NCI-H1930 (cell line): ENCODE measurements around the gene LIPF.
"Not testable (repeated sequence)": the region's sequence is repeated elsewhere in the genome, so short reads cannot be mapped to it uniquely, and the experiment has no call there.

Experiments
- DNase-seq, 2 experiments: peaks; one replicate each; lab custom pipeline; 2025; lab: John Stamatoyannopoulos, UW

The LIPF gene, protein sequence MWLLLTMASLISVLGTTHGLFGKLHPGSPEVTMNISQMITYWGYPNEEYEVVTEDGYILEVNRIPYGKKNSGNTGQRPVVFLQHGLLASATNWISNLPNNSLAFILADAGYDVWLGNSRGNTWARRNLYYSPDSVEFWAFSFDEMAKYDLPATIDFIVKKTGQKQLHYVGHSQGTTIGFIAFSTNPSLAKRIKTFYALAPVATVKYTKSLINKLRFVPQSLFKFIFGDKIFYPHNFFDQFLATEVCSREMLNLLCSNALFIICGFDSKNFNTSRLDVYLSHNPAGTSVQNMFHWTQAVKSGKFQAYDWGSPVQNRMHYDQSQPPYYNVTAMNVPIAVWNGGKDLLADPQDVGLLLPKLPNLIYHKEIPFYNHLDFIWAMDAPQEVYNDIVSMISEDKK

DNA sequence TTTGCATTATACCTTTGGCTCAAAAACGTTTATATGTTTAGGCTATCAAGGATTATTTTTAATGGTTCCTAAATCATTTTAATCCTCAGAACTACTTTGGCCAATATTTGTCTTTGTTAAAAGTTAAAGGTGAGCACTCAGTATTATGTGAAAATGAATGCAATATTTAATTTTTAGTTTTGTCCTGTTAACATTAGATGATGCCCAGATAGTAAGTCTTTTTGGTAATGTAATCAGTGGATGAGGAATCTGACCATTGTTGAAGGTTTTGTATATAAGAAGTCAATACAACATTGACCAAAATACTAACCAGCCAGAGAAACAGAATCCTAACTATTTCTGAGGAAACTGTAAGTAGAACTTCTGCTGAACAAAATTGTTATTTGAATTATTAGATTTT, at the start of gene LIPF:
Gene LIPF (plus strand): TSS at position 301 of the 400 bp plus-strand sequence. CDS start 2,856 bp downstream, outside the sequence.
- DNase-seq: no peak

DNA sequence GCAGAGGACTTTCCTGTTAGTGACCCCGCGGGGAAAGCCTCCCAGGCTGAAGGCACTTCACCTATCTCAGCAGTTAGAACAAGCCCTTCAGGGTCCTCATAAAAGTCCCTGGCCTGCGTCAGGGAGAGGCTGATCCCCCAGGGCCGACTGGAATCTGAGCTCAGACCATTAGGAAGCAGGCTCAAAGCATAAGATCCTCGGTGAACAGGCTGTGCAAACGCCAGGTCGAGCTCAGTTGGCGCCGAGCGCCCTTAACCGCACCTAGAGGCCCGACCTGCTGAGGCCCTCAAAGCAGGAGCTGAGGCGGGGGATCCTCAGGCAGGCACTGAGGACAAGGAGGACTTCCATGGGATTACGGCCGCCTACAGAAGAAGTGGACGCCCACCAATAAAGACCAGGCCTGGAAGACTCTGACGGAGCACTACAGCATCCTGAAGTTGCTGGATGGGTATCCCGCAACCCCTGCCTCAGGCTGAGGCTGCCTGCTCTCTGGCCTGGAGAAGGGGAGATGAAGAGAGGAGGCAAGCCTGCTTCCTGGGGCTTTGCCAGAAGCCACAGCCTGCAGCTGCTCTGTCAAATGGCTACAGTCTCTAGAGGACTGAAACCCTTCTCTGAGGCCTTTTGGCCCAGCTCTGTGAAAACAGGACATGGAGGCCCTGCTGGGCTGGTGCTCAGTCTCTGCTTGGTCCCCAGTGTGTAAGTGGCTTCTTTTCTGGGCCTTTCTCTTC, 47.8 kb upstream of the LIPF start:
- no peak for DNase-seq

DNA sequence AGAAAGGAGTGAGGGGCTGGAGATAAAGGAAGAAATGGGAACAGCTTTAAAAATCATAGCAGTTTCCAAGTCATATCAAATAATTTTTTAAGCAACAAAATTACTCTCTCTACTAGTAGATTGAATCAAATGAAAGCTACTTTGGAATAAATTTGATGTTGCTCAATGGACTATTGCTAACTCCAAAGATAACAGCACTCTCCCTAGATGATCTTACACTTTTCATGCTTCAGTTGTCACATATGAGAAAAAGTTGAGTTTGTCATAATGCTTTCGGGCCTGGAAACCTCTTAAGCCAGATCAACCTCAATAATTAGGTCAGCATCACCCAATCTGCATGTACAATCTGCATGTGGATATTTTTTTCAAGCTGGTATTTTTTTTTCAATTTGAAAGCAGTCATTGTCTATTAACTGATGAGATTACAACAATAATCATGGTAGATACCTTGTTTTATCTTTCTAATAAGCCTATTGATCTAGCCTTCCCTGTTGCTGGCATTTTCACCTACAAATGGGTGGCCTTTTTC, 46.4 kb upstream of the LIPF start:
- no peak for DNase-seq

DNA sequence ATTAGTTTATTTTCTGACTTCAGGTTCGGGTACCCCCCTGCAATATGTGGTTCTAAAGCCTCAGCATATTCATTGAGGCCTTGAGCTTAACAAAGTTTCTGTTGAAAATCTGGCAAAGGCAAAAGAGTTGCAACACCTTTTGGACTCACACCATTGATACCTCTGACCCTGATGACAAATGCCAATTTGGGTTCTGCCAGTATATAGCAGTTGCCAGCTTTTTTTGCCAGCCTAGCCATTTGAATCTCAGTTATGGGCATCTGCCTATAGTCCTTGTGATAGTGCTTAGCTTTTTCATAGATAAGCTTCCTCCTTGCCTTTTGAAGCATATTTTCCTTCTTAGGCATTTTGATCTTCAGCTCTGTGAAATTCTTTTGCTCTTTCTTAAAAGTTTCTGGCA, 45.7 kb upstream of the LIPF start:
- no peak for DNase-seq

DNA sequence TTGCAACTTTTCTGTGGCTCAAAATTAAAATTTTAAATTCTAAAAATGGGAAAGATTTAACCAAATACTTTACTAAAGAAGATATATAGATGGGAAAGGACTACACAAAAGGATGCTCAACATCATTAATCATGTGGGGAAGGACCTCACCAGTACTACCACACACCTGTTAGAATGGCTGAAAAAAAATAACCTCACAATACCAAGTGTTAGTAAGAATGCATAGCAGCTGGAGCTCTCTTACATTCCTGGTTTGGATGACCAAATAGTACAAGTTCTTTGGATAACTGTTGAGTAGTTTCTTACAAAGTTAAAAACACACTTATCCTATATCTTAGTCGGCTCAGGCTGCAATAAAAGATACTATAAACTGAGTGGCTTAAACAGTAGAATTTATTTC, 43.8 kb upstream of the LIPF start:
- DNase-seq: no peak

DNA sequence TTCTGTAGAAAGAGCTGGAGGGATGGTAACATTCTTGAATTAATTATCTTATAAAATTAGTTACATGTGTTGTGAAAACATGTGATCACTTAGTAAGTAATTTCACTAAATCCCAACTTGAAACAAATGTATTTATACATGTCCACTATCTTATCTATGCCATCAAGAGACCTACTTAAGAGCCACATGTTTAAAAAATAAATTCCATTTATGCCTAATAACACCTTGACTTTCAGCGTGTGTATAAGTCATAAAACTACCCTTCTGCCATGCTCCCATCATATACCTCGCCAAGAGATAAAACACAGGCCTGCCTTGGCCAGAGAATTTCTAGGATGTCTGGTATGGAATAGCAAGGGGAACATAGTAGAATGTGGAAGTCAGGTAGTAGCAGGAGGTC, 40.4 kb upstream of the LIPF start:
- DNase-seq: no peak

DNA sequence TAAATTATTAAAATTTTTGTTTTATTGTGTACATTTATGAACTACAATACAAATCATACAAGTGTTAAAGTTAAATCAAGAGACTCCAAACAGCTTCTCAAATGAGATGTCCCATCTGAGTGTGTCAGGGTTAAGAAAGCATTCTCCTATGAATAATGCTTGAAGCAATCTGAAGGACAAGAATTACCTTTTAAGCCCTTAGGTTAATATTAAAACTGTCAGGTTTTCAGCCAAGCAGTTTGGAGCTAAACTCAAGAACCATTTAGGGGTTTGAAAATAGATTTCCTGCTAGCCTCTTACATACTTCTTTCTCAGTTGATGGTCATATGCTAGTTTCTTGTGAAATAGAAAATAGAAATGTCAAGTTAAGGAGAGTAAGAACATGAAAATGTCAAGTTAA, 39.4 kb upstream of the LIPF start:
- DNase-seq: no peak

DNA sequence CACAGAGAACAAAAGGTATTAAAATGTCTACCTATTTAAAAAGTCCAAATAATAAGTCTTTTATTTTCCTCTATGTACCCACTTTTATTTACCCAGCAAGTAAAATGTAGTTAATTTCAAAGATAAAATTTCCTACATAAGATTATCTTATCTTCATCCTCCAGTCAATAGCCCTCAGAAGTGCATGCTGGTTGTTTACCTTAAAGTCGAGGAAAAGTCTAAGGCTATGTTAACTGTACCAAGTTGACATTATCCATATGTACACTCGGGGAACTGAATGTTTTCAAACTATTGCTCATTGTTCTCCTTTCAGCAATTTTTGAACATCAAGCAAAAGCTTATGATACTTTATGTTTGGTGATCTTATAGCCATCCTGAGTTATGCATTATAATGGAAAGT, 24.1 kb upstream of the LIPF start:
- no peak for DNase-seq

DNA sequence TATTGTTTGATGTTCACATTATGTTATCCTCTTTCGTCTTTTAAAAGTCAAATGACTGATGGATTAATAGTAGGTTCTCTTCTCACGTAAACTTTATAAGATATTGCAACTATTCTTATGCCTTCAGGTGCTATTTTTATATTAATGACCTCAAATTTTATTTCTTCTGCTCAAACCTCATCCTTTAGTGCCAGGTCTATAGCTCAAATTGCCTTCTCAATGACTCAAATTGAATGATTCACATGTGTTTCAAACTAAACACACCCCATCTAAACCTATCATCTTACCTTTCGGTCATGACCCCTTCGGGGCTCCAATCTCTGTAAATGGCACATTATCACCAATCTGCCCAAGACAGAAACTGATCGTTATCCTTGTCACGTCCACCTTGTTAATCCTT, 22.0 kb upstream of the LIPF start:
- DNase-seq: no peak

DNA sequence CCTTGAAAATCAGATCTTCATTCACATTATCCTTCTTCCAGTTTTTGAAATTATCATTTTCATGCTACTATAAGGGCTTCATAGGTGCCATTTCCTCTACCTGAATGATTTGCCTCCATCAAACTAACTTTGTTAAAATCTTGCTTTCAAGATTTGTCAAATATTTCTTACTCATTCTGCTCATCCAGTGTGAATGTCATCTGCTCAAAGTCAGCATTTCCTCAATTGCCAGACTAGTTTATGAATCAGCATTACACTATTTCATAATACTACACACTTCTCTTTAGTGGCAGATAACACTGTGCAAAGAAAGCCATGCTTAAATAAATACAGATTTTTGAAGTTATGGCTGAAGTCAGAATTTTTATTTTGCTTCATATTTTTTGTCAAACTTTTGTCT, 21.3 kb upstream of the LIPF start:
- DNase-seq: no peak

DNA sequence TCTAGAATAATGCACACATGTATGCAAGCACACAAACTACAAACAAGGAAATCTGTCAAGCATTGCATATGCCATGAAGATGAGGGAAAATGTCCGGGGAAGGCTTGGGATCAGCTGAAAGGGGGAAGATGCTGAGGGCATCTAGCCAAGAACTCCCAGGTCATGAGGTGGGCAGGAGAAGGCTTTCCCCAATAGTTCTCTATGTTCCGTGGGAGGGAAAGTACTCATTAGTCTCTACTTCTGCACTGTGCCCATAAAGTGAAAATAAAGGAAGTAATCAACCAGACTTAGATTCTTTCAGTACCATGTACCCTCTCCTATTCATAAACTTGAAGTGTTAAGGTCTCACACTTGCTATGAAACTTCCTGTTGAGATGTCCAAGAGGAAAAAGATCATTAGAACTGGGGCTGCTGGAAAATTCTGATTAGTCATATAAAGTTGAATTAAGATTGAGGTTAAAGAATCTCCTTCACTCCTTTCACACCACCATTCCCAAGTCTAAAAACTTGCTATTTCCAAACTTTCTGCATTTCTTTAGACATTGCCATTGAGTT, 17.1 kb upstream of the LIPF start:
- no peak for DNase-seq

DNA sequence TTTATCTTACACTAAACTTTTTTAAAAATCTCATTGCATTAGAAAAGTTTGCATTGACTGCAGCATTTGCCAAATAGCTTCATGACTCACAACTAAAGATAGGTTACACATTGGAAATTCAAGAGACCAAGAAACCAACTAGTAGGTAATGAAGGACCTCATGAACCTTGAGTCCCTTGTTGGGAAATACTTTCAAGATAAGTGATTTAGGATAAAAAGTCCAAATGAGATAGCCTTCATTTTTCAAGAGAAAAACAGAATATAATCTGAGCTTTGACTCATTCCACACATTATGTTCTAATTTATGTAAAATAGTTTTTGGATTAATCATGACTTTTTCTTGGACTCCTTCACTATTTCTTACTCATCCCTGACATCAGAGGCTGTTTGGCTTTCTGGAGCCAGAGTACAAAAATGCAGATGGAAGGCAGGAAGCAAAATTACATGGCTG, 13.1 kb upstream of the LIPF start:
- DNase-seq: no peak

DNA sequence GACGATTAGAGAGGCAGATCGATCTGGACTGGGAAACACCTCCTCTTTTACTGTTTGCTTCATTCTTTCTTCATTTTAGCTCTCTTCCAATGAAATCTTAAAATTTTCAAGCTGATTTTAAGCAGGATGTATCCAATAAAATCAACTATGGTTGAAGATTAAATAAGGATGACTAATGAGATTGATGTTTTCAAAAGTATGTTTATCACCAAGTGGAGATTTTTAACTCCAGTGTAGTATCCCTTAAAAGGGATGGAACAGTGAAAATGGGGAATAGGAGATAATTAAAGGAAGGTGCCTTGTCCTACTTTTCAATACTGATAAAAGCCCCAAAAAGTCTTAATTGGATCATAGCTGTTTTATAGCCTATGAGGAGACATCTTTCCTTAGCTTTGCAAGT, 11.6 kb upstream of the LIPF start:
- no peak for DNase-seq

DNA sequence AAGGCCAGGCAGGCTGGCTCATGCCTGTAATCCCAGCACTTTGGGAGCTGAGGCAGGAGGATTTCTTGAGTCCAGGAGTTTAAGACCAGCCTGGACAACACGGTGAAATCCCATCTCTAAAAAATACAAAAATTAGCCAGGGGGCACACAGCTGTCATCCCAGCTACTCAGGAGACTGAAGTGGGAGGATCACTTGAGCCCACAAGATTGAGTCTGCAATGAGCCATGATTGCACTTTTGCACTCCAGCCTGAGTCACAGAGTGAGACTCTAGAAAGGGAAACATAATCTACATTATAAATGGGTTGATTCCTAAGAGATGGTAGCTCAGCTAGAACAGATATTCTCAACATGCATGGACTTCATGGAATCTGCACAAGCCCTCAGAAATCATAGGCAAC, 6.3 kb upstream of the LIPF start:
- no peak for DNase-seq

DNA sequence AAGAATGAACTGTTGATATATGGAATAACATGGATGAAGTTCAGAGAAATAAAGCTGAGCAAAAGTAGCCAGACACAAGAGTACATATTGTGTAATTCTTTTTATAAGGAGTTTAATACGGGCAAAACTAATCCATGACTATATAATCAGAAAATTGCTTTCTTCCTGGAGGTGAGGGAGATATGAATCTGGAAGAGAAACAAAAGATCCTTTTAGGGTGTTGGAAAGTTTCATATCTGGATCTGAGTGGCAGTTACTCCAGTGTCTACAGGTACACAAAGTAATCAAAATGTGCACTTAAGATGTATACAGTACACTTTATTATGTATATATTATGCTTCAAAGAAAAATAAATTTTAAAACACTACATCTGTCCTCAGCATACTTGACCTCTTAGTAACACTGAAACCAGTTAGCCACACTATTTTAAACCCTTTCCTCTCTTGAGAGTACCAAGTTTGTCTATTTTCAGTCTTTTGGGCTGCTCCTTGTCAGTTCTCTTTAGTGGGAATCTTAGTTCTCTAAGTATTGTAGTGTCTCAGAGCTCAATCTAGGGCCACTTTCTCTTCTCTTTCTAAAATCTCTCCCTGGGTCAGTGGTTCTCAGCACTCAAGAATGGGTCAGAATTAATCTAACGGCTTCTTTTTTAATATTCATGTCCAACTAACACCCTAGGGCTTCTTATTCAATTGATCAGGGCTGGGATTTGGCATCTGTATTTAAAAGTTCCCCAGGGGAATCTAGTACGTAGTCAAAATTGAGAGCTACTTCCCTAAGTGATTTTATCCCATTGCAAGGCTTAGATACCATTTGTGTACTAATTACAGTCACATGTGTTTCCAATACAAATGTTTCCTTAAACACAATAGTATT, 4.3 kb upstream of the LIPF start:
- DNase-seq: no peak

DNA sequence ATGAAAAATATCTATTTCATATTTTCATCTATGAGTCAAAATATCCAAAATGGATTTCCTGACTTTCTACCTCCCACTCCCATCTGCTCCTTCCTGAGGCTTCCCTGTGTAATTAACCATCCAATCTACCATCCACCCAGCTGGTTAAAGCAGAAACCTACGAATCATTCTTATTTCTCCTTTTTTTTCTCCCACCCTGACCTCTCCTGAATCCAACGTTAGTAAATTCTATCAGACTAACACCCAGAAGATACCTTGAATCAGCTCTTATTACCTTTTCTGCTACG, 3.7 kb upstream of the LIPF start:
- no peak for DNase-seq

DNA sequence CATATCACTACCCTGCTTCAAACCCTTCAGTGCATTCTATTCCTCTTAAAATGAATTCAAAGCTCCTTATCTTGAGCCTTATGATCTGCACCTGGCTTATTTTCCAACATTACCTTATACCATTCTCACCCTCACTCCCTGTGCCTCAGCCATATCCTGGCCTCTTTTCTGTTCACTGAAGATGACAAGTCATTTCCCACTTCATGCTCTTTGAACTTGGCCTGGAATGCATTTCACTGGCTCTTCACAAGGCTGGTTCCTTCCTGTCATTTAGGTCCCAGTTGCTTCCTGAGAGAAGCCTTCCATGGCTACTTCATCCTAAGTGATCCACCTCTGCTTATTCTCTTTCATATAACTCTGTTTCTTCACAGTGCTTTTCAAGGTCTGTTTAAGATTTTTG, 3.2 kb upstream of the LIPF start:
- DNase-seq: no peak

DNA sequence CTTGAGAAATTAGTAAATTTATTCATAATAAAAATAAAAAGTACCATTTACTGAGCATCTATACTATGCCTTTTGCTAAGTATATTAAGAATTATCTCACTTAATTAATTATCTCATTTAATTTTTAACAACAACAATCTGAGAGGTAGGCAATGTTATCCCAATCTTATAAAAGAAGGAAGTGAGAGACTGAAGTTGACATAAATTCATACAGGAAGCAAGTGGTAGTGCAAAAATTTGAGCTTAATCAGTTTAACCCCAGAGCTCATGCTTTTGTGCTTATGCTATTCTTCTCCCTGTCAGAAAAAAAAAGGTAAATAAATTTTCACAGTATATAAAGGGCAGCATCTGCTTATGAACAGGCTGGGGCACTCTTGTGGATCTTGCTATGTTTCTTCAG, 2.7 kb upstream of the LIPF start:
- no peak for DNase-seq

DNA sequence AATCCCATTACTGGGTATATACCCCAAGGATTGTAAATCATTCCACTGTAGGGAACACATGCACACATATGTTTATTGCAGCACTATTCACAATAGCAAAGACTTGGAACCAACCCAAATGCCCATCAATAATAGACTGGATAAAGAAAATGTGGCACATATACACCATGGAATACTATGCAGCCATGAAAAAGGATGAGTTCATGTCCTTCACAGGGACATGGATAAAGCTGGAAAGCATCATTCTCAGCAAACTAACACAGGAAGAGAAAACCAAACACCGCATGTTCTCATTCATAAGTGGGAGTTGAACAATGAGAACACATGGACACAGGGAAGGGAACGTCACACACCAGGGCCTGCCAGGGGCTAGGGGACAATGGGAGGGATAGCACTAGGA, 1.1 kb upstream of the LIPF start:
- DNase-seq: not testable (repeated sequence)

DNA sequence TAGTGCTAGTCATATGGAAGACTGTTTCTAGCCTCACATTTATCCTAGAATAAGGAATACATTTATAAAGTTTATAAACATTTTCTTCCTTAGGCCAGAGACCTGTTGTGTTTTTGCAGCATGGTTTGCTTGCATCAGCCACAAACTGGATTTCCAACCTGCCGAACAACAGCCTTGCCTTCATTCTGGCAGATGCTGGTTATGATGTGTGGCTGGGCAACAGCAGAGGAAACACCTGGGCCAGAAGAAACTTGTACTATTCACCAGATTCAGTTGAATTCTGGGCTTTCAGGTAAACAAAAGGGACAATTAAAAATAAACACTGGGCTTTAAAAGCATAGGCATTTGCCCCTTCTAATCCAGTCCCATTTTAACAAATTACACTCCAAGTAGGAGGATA, 4.2 kb downstream of the LIPF start:
- DNase-seq: no peak

DNA sequence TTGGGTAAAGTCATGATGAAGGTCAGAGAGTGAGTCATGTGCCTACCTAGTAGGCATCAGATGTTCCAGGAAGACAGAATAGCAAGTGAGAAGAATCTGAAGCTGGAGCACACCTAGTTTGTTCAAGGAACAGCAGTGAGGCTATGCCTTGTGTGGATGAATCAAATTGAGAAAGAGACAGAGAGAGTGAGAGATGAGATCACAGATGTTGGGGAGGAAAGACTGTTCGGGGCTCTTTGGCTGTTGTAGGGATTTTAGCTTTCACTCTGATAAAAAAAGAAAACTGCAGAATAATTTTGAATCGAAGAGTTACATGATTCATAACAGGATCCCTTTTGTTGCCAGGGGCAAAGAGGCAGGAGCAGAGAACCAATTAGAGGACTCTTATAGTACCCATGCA, 6.3 kb downstream of the LIPF start:
- DNase-seq: no peak

DNA sequence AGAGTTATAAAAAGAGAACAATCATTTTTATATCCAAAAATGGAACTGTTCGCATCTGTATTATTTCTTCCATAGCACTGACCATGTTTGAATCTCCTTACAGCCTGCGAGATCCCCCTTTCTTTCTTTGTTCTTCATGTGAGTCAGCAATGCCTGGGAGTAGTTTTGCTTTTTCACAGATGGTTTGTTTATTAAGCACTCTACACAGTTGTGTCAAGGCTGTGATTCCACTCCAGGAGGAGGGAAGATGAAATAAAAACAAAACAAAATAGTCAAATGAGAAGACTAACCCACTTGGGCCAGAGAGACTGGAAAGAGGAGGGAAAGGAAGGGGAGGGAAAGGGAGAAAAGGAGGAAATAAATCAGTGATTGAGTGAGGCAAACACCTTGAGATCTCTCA, 7.8 kb downstream of the LIPF start:
- DNase-seq: no peak
